Progenitor cell of endocrine pancreas (in vitro differentiated cells): ENCODE measurements around the gene SLC25A21. TPM values are rescaled to one million over a fixed set of nuclear protein-coding genes. Genes with fewer than 3 reads are reported as not detected.
A peak's percentile ranks its signal among the peaks of the same experiment; 100 is the strongest.

Experiments
- DNase-seq: peaks from one replicate; pipeline ENCODE4 v3.0.0; 2021; ENCODE audit warnings: low spot score; ENCODE audit not compliant: unreplicated experiment
- H3K27ac Mint-ChIP-seq: 2 replicates; pipeline ENCODE4 v1.8.0; 2021; ENCODE audit warnings: mild to moderate bottlenecking, moderate library complexity, mixed read lengths
- H3K27me3 Mint-ChIP-seq: 2 replicates; pipeline ENCODE4 v1.8.0; 2021; ENCODE audit warnings: mixed read lengths
- H3K36me3 Mint-ChIP-seq: 2 replicates; pipeline ENCODE4 v1.8.0; 2022; ENCODE audit warnings: mixed read lengths; ENCODE audit not compliant: insufficient read depth
- H3K4me1 Mint-ChIP-seq: 2 replicates; pipeline ENCODE4 v1.8.0; 2021; ENCODE audit warnings: low read depth, mixed read lengths
- H3K4me3 Mint-ChIP-seq: 2 replicates; pipeline ENCODE4 v1.8.0; 2021; ENCODE audit warnings: low read depth, mild to moderate bottlenecking, moderate library complexity, mixed read lengths
- H3K9me3 Mint-ChIP-seq: 2 replicates; pipeline ENCODE4 v1.8.0; 2021; ENCODE audit warnings: low read depth, mixed read lengths
- total RNA-seq: library from RNA; stranded (reverse); gene quantifications from 2 replicates; pipeline ENCODE4 v1.2.1, GENCODE V29; 2021
- TF ChIP-seq, protein P1 (sequence below): fragments of 200-600 bp; sonication (generic); IDR thresholded peaks from one replicate; pipeline ENCODE4 v1.5.0; 2021; ENCODE audit warnings: antibody characterized with exemption, mild to moderate bottlenecking; ENCODE audit not compliant: unreplicated experiment

SLC25A21 gene
- total RNA-seq, 1 donor from 2014 or later = 2.5 TPM

DNA sequence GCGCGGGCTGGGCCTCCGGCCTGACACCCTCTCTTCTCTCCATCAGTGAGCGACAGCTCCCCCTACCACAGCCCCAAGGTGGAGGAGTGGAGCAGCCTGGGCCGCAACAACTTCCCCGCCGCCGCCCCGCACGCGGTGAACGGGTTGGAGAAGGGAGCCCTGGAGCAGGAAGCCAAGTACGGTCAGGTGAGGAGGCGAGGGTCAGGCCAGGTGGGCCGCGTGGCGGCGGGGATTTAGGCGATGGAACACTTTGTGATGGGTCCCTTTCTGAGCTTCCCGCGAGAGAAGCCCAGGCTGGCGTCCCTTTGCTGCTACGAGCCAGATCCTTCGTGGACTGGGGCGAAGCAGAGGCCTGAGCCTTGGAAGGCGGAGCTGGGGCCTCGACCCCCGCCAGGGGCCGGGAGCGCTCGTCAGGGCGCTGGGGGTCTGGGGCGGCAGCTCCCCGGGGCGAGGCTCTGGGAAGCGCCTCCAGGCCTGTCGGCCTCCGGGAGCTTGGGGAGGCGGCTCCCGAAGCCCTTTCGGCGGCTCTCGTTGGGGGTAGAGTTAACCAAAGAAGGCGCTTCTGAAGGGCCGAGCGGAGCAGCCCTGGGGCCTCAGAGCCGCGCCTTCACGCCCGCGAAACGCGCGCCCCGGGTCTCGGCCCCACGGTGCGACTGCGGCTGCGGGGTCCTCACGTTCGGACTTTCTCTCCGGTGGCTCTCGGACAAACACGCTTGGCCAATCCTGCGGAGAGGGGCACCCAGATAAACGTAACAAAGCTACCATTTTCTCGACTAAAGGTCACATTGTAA is 505.8 kb downstream of the SLC25A21 start:
- H3K36me3 Mint-ChIP-seq = no peaks in the 10 kb centered on the region
- peak; percentile 17 for DNase-seq
- H3K27me3 Mint-ChIP-seq = peaks cover 86% of the 10 kb centered on the region
- no peak overlapping the region for H3K27ac Mint-ChIP-seq
- TF ChIP-seq, protein P1, sequence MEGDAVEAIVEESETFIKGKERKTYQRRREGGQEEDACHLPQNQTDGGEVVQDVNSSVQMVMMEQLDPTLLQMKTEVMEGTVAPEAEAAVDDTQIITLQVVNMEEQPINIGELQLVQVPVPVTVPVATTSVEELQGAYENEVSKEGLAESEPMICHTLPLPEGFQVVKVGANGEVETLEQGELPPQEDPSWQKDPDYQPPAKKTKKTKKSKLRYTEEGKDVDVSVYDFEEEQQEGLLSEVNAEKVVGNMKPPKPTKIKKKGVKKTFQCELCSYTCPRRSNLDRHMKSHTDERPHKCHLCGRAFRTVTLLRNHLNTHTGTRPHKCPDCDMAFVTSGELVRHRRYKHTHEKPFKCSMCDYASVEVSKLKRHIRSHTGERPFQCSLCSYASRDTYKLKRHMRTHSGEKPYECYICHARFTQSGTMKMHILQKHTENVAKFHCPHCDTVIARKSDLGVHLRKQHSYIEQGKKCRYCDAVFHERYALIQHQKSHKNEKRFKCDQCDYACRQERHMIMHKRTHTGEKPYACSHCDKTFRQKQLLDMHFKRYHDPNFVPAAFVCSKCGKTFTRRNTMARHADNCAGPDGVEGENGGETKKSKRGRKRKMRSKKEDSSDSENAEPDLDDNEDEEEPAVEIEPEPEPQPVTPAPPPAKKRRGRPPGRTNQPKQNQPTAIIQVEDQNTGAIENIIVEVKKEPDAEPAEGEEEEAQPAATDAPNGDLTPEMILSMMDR = peak; percentile 14
- H3K4me1 Mint-ChIP-seq = peaks cover 19% of the 10 kb centered on the region
- H3K9me3 Mint-ChIP-seq = no peaks in the 10 kb centered on the region
- peak overlapping the region; percentile 40 for H3K4me3 Mint-ChIP-seq

DNA sequence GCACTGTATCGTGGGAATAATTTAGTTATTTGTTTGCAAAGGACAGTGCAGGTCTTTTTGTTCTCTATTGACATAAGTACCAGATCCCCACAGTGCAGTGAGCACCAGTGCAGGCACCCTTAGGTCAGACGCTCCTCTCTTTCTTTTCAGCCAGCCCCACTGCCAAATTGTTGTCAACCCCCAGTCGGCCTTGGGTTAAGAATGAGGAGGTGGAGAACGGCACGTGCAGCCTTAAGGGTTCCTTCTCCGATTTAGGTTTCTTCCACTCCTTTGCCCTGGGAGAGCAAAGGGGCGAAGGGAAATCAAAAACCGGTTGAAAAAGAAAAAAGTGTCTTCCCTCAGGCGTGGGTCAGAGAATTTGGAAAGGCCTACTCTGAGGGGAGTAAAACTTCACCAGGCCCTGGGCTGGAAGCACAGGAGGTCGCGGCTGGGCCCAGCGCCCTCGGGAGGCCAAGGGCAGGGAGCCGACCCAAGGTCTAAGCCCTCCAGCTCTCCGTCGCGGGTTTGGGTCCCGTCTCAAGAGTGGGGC is 506.5 kb downstream of the SLC25A21 start:
- Mint-ChIP-seq H3K4me1 (peaks cover 23% of the 10 kb centered on the region), H3K4me3 (no peak overlapping the region), H3K27me3 (peaks cover 86% of the 10 kb centered on the region), H3K9me3 (no peaks in the 10 kb centered on the region), H3K36me3 (no peaks in the 10 kb centered on the region), H3K27ac (no peak overlapping the region)
- TF ChIP-seq, protein P1 = no peak
- no peak for DNase-seq

GRCh38 chr14:36664322-36665193 is 507.8 kb downstream of the SLC25A21 start:
- no peak overlapping the region for H3K4me3 Mint-ChIP-seq
- no peaks in the 10 kb centered on the region for H3K36me3 Mint-ChIP-seq
- H3K27ac Mint-ChIP-seq = no peak overlapping the region
- no peak for DNase-seq
- H3K4me1 Mint-ChIP-seq = peaks cover 25% of the 10 kb centered on the region
- H3K27me3 Mint-ChIP-seq = peaks cover 88% of the 10 kb centered on the region
- no peaks in the 10 kb centered on the region for H3K9me3 Mint-ChIP-seq
- TF ChIP-seq, protein P1 = no peak

- Mint-ChIP-seq H3K27me3 (peaks cover 92% of the 10 kb centered on the region), H3K27ac (no peak overlapping the region), H3K4me3 (peak overlapping the region; percentile 57), H3K4me1 (peaks cover 30% of the 10 kb centered on the region), H3K9me3 (no peaks in the 10 kb centered on the region), H3K36me3 (no peaks in the 10 kb centered on the region)
- no peak for DNase-seq
- TF ChIP-seq, protein P1 = no peak
Observed at GRCh38 chr14:36663404-36664321, 508.7 kb downstream of the SLC25A21 start.
